Smooth muscle cell of trachea (primary cell): ENCODE measurements around the gene SLC39A11. TPM values are rescaled to one million over a fixed set of nuclear protein-coding genes. Genes with fewer than 3 reads are reported as not detected.

Source experiments
- total RNA-seq: library from RNA; depleted of rRNA; stranded (reverse); fragments of >200 nt; gene quantifications from 2 replicates; pipeline ENCODE4 v1.2.1, GENCODE V29; 2014

SLC39A11 gene
- 29.5 and 30.6 TPM in 2 replicates for total RNA-seq

GRCh38 chr17:73092523-73093135, at the start of gene SLC39A11:
Gene SLC39A11, minus strand, starts transcription at chr17:73092688. Its CDS starts 3,924 bp downstream, at chr17:73088764.

Other genes with a start within 250 kb of the SLC39A11 start
- under 0.01 TPM in 1 of 2 replicates, not detected in the other for gene SSTR2, start 72.3 kb upstream of the SLC39A11 start, total RNA-seq
- gene COG1, start 100.4 kb upstream of the SLC39A11 start, total RNA-seq, result 19.8 and 32.4 TPM in 2 replicates
- gene CPSF4L, start 169.2 kb upstream of the SLC39A11 start, total RNA-seq, result not detected in 2 replicates
- gene CDC42EP4, start 219.3 kb upstream of the SLC39A11 start, total RNA-seq, result 56.6 and 82.0 TPM in 2 replicates